HEK293 (cell line): ENCODE measurements around the gene MTRFR.

Experiments used
- KLF1 ChIP-seq: fragments of 450-650 bp; formaldehyde crosslinking; IDR thresholded peaks from 2 replicates; pipeline ENCODE4 v1.5.1; 2016; ENCODE audit warnings: missing biosample characterization, missing genetic modification characterization
- KLF7 ChIP-seq: fragments of 450-650 bp; formaldehyde crosslinking; IDR thresholded peaks from 2 replicates; pipeline ENCODE4 v1.5.1; 2016; ENCODE audit warnings: missing biosample characterization, missing genetic modification characterization, borderline replicate concordance
- OVOL3 ChIP-seq: fragments of 450-650 bp; formaldehyde crosslinking; IDR thresholded peaks from 2 replicates; pipeline ENCODE4 v1.5.1; 2016; ENCODE audit warnings: missing biosample characterization, missing genetic modification characterization
- PRDM1 ChIP-seq: fragments of 450-650 bp; formaldehyde crosslinking; IDR thresholded peaks from 2 replicates; pipeline ENCODE4; 2016; ENCODE audit warnings: missing biosample characterization, missing genetic modification characterization
- SCRT1 ChIP-seq: fragments of 450-650 bp; formaldehyde crosslinking; IDR thresholded peaks from 2 replicates; pipeline ENCODE4 v1.5.1; 2016; ENCODE audit warnings: missing biosample characterization, missing genetic modification characterization, borderline replicate concordance
- SP2 ChIP-seq: fragments of 450-650 bp; formaldehyde crosslinking; IDR thresholded peaks from 2 replicates; pipeline ENCODE4 v1.5.1; 2016; ENCODE audit warnings: missing biosample characterization, missing genetic modification characterization
- TRIM28 ChIP-seq: IDR thresholded peaks from 2 replicates; pipeline ENCODE4 v1.6.1; 2011; ENCODE audit warnings: low read length, control low read depth, borderline replicate concordance
- WT1 ChIP-seq: fragments of 450-650 bp; formaldehyde crosslinking; IDR thresholded peaks from 2 replicates; pipeline ENCODE4 v1.5.1; 2016; ENCODE audit warnings: missing biosample characterization, missing genetic modification characterization
- YY2 ChIP-seq: fragments of 450-650 bp; formaldehyde crosslinking; IDR thresholded peaks from 2 replicates; pipeline ENCODE4 v1.5.1; 2016; ENCODE audit warnings: missing biosample characterization, missing genetic modification characterization
- ZBTB48 ChIP-seq: fragments of 450-650 bp; formaldehyde crosslinking; IDR thresholded peaks from 2 replicates; pipeline ENCODE4 v1.5.1; 2016; ENCODE audit warnings: missing biosample characterization, missing genetic modification characterization
- ZFP41 ChIP-seq: fragments of 450-650 bp; formaldehyde crosslinking; IDR thresholded peaks from 2 replicates; pipeline ENCODE4 v1.5.1; 2016; ENCODE audit warnings: missing biosample characterization, missing genetic modification characterization, borderline replicate concordance
- ZNF112 ChIP-seq: fragments of 450-650 bp; formaldehyde crosslinking; IDR thresholded peaks from 2 replicates; pipeline ENCODE4 v1.5.0; 2017; ENCODE audit warnings: missing biosample characterization, missing genetic modification characterization
- ZNF23 ChIP-seq: fragments of 450-650 bp; formaldehyde crosslinking; IDR thresholded peaks from 2 replicates; pipeline ENCODE4 v1.5.1; 2016; ENCODE audit warnings: missing biosample characterization, missing genetic modification characterization, borderline replicate concordance
- ZNF311 ChIP-seq: fragments of 450-650 bp; formaldehyde crosslinking; IDR thresholded peaks from 2 replicates; pipeline ENCODE4 v1.5.1; 2017; ENCODE audit warnings: missing biosample characterization, missing genetic modification characterization, borderline replicate concordance
- ZNF37A ChIP-seq: fragments of 450-650 bp; IDR thresholded peaks from 2 replicates; pipeline ENCODE4 v1.5.1; 2018; ENCODE audit warnings: missing biosample characterization, missing genetic modification characterization
- ZNF529 ChIP-seq: fragments of 450-650 bp; formaldehyde crosslinking; IDR thresholded peaks from 2 replicates; pipeline ENCODE4 v1.5.1; 2017; ENCODE audit warnings: missing genetic modification characterization, missing biosample characterization; ENCODE audit not compliant: insufficient replicate concordance
- ZNF544 ChIP-seq: fragments of 450-650 bp; formaldehyde crosslinking; IDR thresholded peaks from 2 replicates; pipeline ENCODE4 v1.5.0; 2017; ENCODE audit warnings: missing biosample characterization, missing genetic modification characterization
- ZNF555 ChIP-seq: fragments of 450-650 bp; formaldehyde crosslinking; conservative IDR thresholded peaks from 2 replicates; pipeline ENCODE4 v1.5.1; 2017; ENCODE audit warnings: missing biosample characterization, mild to moderate bottlenecking, missing genetic modification characterization, inconsistent platforms
- ZNF558 ChIP-seq: fragments of 450-650 bp; formaldehyde crosslinking; IDR thresholded peaks from 2 replicates; pipeline ENCODE4 v1.5.1; 2016; ENCODE audit warnings: missing biosample characterization, missing genetic modification characterization
- ZNF629 ChIP-seq: fragments of 450-650 bp; formaldehyde crosslinking; IDR thresholded peaks from 2 replicates; pipeline ENCODE4 v1.5.1; 2017; ENCODE audit warnings: missing biosample characterization, missing genetic modification characterization
- ZNF658 ChIP-seq: fragments of 450-650 bp; formaldehyde crosslinking; IDR thresholded peaks from 2 replicates; pipeline ENCODE4; 2016; ENCODE audit warnings: missing biosample characterization, missing genetic modification characterization
- ZNF664 ChIP-seq: fragments of 450-650 bp; formaldehyde crosslinking; IDR thresholded peaks from 2 replicates; pipeline ENCODE4 v1.5.1; 2016; ENCODE audit warnings: missing biosample characterization, missing genetic modification characterization
- ZNF701 ChIP-seq: fragments of 450-650 bp; formaldehyde crosslinking; IDR thresholded peaks from 2 replicates; pipeline ENCODE4 v1.5.1; 2016; ENCODE audit warnings: missing biosample characterization, missing genetic modification characterization
- ZNF776 ChIP-seq: fragments of 450-650 bp; formaldehyde crosslinking; IDR thresholded peaks from 2 replicates; pipeline ENCODE4 v1.5.0; 2017; ENCODE audit warnings: missing biosample characterization, missing genetic modification characterization, borderline replicate concordance
- TF ChIP-seq, protein P1 (sequence below): fragments of 450-650 bp; IDR thresholded peaks from 2 replicates; pipeline ENCODE4 v1.5.1; 2018; ENCODE audit warnings: missing biosample characterization, missing genetic modification characterization
- TF ChIP-seq, protein P2 (sequence below): fragments of 450-650 bp; formaldehyde crosslinking; optimal IDR thresholded peaks from 2 replicates; pipeline ENCODE3; 2016; ENCODE audit warnings: missing biosample characterization, mild to moderate bottlenecking, missing genetic modification characterization
- TF ChIP-seq, protein P3 (sequence below): fragments of 450-650 bp; formaldehyde crosslinking; IDR thresholded peaks from 2 replicates; pipeline ENCODE4 v1.5.1; 2016; ENCODE audit warnings: missing biosample characterization, missing genetic modification characterization
- TF ChIP-seq, protein P4 (sequence below): IDR thresholded peaks from 2 replicates; pipeline ENCODE4 v1.6.1; 2011; ENCODE audit warnings: mild to moderate bottlenecking, low read depth, low read length, borderline replicate concordance
- TF ChIP-seq, protein P5 (sequence below): fragments of 450-650 bp; formaldehyde crosslinking; IDR thresholded peaks from 2 replicates; pipeline ENCODE4 v1.5.1; 2017; ENCODE audit warnings: missing biosample characterization, missing genetic modification characterization
- TF ChIP-seq, protein P6 (sequence below): fragments of 450-650 bp; formaldehyde crosslinking; IDR thresholded peaks from 2 replicates; pipeline ENCODE4 v1.5.1; 2016; ENCODE audit warnings: missing biosample characterization, missing genetic modification characterization

Gene MTRFR

DNA sequence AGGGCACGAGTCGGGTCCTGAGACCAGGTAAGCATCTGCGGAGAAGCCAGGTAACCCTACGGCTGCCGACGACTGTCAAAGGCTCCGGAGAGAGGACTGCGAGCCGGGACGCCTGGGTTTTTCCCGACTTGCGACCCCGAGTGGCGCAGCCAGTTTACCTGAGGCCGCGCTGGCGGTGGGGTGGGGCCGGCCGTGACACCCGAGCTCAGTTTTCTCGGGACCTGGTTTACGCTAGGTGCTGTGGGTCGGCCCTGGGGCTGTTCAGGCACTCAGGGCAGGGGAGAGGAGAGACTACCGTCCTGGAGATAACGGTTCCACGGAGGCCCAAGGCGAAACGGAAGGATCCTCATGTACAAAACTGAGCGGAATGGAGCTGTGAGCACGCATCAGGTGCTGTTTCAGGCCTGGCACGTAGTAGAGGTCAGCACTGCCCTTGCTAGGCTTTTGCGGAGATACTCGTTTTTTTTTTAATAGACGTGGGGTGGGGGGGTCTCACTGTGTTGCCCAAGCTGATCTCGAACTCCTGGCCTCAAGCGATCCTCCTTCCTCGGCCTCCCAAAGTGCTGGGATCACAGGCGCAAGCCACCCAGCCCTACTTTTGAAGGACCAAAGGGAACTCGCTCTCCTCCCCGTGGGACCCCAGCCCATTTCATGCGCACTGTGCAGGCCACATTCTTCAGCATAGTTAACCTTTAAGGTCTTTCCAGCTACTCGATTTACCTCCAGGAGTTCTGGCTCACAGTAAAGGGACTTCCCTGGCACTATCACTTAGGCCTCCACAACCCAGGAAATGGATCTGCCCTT lies 471 bp downstream of the MTRFR start (continued):
- TF ChIP-seq, protein P1, sequence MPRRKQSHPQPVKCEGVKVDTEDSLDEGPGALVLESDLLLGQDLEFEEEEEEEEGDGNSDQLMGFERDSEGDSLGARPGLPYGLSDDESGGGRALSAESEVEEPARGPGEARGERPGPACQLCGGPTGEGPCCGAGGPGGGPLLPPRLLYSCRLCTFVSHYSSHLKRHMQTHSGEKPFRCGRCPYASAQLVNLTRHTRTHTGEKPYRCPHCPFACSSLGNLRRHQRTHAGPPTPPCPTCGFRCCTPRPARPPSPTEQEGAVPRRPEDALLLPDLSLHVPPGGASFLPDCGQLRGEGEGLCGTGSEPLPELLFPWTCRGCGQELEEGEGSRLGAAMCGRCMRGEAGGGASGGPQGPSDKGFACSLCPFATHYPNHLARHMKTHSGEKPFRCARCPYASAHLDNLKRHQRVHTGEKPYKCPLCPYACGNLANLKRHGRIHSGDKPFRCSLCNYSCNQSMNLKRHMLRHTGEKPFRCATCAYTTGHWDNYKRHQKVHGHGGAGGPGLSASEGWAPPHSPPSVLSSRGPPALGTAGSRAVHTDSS (tag by site-specific recombination): no peak
- TF ChIP-seq OVOL3: 0 out of 2 replicates have a peak, but pooled peaks have one; percentile 67
- no peak for TF ChIP-seq SP2
- TF ChIP-seq ZNF555 (tag by site-specific recombination): no peak
- no peak for TF ChIP-seq ZNF701 (tag by site-specific recombination)
- TF ChIP-seq ZNF23 (tag by site-specific recombination): no peak
- TF ChIP-seq KLF1 (tag by site-specific recombination): no peak
- TF ChIP-seq ZNF658 (tag by site-specific recombination): no peak
- TF ChIP-seq ZBTB48: peak; percentile 54
- TF ChIP-seq KLF7 (tag by site-specific recombination): peak; percentile 66; the same call in 1 of the 2 replicates
- TF ChIP-seq, protein P2, sequence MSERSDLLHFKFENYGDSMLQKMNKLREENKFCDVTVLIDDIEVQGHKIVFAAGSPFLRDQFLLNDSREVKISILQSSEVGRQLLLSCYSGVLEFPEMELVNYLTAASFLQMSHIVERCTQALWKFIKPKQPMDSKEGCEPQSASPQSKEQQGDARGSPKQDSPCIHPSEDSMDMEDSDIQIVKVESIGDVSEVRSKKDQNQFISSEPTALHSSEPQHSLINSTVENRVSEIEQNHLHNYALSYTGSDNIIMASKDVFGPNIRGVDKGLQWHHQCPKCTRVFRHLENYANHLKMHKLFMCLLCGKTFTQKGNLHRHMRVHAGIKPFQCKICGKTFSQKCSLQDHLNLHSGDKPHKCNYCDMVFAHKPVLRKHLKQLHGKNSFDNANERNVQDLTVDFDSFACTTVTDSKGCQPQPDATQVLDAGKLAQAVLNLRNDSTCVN: no peak
- TF ChIP-seq, protein P3, sequence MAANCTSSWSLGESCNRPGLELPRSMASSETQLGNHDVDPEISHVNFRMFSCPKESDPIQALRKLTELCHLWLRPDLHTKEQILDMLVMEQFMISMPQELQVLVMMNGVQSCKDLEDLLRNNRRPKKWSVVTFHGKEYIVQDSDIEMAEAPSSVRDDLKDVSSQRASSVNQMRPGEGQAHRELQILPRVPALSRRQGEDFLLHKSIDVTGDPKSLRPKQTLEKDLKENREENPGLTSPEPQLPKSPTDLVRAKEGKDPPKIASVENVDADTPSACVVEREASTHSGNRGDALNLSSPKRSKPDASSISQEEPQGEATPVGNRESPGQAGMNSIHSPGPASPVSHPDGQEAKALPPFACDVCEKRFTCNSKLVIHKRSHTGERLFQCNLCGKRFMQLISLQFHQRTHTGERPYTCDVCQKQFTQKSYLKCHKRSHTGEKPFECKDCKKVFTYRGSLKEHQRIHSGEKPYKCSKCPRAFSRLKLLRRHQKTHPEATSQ (tag by site-specific recombination): no peak
- TF ChIP-seq, protein P4, sequence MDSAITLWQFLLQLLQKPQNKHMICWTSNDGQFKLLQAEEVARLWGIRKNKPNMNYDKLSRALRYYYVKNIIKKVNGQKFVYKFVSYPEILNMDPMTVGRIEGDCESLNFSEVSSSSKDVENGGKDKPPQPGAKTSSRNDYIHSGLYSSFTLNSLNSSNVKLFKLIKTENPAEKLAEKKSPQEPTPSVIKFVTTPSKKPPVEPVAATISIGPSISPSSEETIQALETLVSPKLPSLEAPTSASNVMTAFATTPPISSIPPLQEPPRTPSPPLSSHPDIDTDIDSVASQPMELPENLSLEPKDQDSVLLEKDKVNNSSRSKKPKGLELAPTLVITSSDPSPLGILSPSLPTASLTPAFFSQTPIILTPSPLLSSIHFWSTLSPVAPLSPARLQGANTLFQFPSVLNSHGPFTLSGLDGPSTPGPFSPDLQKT: no peak
- no peak for TF ChIP-seq ZNF311 (tag by site-specific recombination)
- no peak for TF ChIP-seq TRIM28
- TF ChIP-seq ZNF776 (tag by site-specific recombination): no peak
- no peak for TF ChIP-seq ZNF37A (tag by site-specific recombination)
- TF ChIP-seq ZNF558: no peak
- TF ChIP-seq YY2: no peak
- TF ChIP-seq ZNF529: no peak
- no peak; the same call in 1 of the 2 replicates for TF ChIP-seq ZNF629 (tag by site-specific recombination)
- TF ChIP-seq, protein P5, sequence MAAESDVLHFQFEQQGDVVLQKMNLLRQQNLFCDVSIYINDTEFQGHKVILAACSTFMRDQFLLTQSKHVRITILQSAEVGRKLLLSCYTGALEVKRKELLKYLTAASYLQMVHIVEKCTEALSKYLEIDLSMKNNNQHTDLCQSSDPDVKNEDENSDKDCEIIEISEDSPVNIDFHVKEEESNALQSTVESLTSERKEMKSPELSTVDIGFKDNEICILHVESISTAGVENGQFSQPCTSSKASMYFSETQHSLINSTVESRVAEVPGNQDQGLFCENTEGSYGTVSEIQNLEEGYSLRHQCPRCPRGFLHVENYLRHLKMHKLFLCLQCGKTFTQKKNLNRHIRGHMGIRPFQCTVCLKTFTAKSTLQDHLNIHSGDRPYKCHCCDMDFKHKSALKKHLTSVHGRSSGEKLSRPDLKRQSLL (tag by site-specific recombination): no peak
- TF ChIP-seq ZNF664 (tag by site-specific recombination): no peak
- TF ChIP-seq ZNF544 (tag by site-specific recombination): no peak
- TF ChIP-seq ZFP41 (tag by site-specific recombination): no peak
- TF ChIP-seq ZNF112 (tag by site-specific recombination): no peak
- TF ChIP-seq, protein P6, sequence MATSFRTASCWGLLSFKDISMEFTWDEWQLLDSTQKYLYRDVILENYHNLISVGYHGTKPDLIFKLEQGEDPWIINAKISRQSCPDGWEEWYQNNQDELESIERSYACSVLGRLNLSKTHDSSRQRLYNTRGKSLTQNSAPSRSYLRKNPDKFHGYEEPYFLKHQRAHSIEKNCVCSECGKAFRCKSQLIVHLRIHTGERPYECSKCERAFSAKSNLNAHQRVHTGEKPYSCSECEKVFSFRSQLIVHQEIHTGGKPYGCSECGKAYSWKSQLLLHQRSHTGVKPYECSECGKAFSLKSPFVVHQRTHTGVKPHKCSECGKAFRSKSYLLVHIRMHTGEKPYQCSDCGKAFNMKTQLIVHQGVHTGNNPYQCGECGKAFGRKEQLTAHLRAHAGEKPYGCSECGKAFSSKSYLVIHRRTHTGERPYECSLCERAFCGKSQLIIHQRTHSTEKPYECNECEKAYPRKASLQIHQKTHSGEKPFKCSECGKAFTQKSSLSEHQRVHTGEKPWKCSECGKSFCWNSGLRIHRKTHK (tag by site-specific recombination): no peak
- TF ChIP-seq SCRT1: 0 out of 2 replicates have a peak, but pooled peaks have one; percentile 9
- TF ChIP-seq WT1: no peak
- no peak for TF ChIP-seq PRDM1 (tag by site-specific recombination)
